Measurements from ENCODE around the gene ORM2. TPM values are rescaled to one million over a fixed set of nuclear protein-coding genes. Genes with fewer than 3 reads are reported as not detected.

ORM2 gene
- total and polyA plus RNA-seq, 2 of the 13 experiments (the other 11 are each of a cell fraction or from before 2014, with no cell fraction given), result 565 to 824 TPM

DNA sequence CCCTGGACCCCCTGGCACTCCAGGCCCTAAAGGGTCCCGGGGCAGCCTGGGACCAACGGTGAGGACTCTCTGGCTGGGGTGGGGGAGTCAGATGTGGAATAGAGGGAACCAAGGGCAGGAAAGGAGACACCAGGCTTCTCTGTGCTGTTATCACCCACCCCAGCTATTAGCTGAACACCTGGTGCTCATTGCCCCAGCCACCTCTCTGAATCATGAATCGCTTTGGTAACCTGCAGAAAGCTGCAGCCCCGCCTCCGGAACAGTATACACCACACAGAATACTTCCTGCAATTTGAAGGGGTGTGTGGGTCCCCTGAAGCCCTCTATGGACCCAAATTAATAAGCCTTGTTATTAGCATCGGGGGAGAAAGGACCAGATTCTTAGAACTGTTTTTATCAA lies 47.2 kb upstream of the ORM2 start:
- no TSS peak for BruUV-seq (replicated peaks)
- CTCF ChIA-PET (ENCODE audit: low intra/inter-chr PET ratio, low total read pairs), result no interaction called here
- no peak for DNase-seq (ENCODE audit: low spot score)
- TF ChIP-seq, protein P1, sequence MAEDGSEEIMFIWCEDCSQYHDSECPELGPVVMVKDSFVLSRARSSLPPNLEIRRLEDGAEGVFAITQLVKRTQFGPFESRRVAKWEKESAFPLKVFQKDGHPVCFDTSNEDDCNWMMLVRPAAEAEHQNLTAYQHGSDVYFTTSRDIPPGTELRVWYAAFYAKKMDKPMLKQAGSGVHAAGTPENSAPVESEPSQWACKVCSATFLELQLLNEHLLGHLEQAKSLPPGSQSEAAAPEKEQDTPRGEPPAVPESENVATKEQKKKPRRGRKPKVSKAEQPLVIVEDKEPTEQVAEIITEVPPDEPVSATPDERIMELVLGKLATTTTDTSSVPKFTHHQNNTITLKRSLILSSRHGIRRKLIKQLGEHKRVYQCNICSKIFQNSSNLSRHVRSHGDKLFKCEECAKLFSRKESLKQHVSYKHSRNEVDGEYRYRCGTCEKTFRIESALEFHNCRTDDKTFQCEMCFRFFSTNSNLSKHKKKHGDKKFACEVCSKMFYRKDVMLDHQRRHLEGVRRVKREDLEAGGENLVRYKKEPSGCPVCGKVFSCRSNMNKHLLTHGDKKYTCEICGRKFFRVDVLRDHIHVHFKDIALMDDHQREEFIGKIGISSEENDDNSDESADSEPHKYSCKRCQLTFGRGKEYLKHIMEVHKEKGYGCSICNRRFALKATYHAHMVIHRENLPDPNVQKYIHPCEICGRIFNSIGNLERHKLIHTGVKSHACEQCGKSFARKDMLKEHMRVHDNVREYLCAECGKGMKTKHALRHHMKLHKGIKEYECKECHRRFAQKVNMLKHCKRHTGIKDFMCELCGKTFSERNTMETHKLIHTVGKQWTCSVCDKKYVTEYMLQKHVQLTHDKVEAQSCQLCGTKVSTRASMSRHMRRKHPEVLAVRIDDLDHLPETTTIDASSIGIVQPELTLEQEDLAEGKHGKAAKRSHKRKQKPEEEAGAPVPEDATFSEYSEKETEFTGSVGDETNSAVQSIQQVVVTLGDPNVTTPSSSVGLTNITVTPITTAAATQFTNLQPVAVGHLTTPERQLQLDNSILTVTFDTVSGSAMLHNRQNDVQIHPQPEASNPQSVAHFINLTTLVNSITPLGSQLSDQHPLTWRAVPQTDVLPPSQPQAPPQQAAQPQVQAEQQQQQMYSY (CRISPR knock-in tag; IDR thresholded peaks at IDR 0.05), result no peak
- TF ChIP-seq, protein P2, sequence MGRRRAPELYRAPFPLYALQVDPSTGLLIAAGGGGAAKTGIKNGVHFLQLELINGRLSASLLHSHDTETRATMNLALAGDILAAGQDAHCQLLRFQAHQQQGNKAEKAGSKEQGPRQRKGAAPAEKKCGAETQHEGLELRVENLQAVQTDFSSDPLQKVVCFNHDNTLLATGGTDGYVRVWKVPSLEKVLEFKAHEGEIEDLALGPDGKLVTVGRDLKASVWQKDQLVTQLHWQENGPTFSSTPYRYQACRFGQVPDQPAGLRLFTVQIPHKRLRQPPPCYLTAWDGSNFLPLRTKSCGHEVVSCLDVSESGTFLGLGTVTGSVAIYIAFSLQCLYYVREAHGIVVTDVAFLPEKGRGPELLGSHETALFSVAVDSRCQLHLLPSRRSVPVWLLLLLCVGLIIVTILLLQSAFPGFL (CRISPR knock-in tag; IDR thresholded peaks at IDR 0.05), result no peak
- TF ChIP-seq KDM3A (CRISPR knock-in tag; IDR thresholded peaks at IDR 0.05; ENCODE audit: low read depth) (no peak), ZNF644 (CRISPR knock-in tag; IDR thresholded peaks at IDR 0.05; ENCODE audit: low read depth) (no peak), ZNF780A (CRISPR knock-in tag; IDR thresholded peaks at IDR 0.05) (no peak), ZNF782 (CRISPR knock-in tag; IDR thresholded peaks at IDR 0.05; ENCODE audit: borderline replicate concordance) (no peak), TSC22D2 (CRISPR knock-in tag; IDR thresholded peaks at IDR 0.05; ENCODE audit: borderline replicate concordance) (no peak), ZNF75D (CRISPR knock-in tag; IDR thresholded peaks at IDR 0.05; ENCODE audit: borderline replicate concordance) (no peak), MNT (IDR thresholded peaks at IDR 0.05) (no peak), SYNCRIP (IDR thresholded peaks at IDR 0.05; ENCODE audit: insufficient read depth, low read depth, low read length) (no peak)
- TF ChIP-seq, protein P3, sequence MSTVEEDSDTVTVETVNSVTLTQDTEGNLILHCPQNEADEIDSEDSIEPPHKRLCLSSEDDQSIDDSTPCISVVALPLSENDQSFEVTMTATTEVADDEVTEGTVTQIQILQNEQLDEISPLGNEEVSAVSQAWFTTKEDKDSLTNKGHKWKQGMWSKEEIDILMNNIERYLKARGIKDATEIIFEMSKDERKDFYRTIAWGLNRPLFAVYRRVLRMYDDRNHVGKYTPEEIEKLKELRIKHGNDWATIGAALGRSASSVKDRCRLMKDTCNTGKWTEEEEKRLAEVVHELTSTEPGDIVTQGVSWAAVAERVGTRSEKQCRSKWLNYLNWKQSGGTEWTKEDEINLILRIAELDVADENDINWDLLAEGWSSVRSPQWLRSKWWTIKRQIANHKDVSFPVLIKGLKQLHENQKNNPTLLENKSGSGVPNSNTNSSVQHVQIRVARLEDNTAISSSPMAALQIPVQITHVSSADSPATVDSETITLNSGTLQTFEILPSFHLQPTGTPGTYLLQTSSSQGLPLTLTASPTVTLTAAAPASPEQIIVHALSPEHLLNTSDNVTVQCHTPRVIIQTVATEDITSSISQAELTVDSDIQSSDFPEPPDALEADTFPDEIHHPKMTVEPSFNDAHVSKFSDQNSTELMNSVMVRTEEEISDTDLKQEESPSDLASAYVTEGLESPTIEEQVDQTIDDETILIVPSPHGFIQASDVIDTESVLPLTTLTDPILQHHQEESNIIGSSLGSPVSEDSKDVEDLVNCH (CRISPR knock-in tag; IDR thresholded peaks at IDR 0.05), result no peak
- TF ChIP-seq, protein P4, sequence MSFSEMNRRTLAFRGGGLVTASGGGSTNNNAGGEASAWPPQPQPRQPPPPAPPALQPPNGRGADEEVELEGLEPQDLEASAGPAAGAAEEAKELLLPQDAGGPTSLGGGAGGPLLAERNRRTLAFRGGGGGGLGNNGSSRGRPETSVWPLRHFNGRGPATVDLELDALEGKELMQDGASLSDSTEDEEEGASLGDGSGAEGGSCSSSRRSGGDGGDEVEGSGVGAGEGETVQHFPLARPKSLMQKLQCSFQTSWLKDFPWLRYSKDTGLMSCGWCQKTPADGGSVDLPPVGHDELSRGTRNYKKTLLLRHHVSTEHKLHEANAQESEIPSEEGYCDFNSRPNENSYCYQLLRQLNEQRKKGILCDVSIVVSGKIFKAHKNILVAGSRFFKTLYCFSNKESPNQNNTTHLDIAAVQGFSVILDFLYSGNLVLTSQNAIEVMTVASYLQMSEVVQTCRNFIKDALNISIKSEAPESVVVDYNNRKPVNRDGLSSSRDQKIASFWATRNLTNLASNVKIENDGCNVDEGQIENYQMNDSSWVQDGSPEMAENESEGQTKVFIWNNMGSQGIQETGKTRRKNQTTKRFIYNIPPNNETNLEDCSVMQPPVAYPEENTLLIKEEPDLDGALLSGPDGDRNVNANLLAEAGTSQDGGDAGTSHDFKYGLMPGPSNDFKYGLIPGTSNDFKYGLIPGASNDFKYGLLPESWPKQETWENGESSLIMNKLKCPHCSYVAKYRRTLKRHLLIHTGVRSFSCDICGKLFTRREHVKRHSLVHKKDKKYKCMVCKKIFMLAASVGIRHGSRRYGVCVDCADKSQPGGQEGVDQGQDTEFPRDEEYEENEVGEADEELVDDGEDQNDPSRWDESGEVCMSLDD (CRISPR knock-in tag; IDR thresholded peaks at IDR 0.05; ENCODE audit: borderline replicate concordance), result no peak

More for the DNA sequence above, 47.2 kb upstream of the ORM2 start:
- H3K9ac ChIP-seq (ENCODE audit: insufficient read depth, low read depth, low read length), result no peak overlapping the region
- in situ Hi-C loops (cut with HindIII; ENCODE audit: extremely low pct_ligation_motif_present, low pct_unique_long_range_greater_than_20kb), result no loop called here
- no peaks in the 10 kb centered on the region for H3K27me3 ChIP-seq (ENCODE audit: control insufficient read depth in 1 of 2, insufficient read depth in 2 of 2, low read length in 2 of 2)
- no peak overlapping the region for H2AFZ ChIP-seq (ENCODE audit: low read length)
- no peaks in the 10 kb centered on the region for H3K4me1 ChIP-seq (ENCODE audit: insufficient read depth, low read length)
- POLR2A ChIA-PET, result no interaction called here
- no peak overlapping the region for H3K4me2 ChIP-seq (ENCODE audit: low read depth, low read length)
- 100% methylated on average over 3 of the region's 6 CpGs for WGBS (ENCODE audit: low lambda C conversion rate)
- no peak overlapping the region for H3K4me3 ChIP-seq (replicated peaks in 1 of 3; ENCODE audit: insufficient read depth in 1 of 3, low read depth in 2 of 3, low read length in 3 of 3)
- H3K79me2 ChIP-seq (ENCODE audit: insufficient read depth, low read length), result no peaks in the 10 kb centered on the region
- no peak overlapping the region for H3K27ac ChIP-seq (ENCODE audit: extremely low read length, insufficient read depth, low read length)
- H3K36me3 ChIP-seq (replicated peaks in 1 of 2; ENCODE audit: control insufficient read depth in 1 of 2, insufficient read depth in 2 of 2, low read length in 2 of 2), result peaks cover 46 to 82% of the 10 kb centered on the region in 2 experiments
- FAIRE-seq (no peak), ATAC-seq (no peak)
- intact Hi-C loops (cut with micrococcal nuclease; ENCODE audit: unreplicated experiment), result no loop called here
- no peaks in the 10 kb centered on the region for H4K20me1 ChIP-seq (ENCODE audit: insufficient read depth, low read length)
- no peaks in the 10 kb centered on the region for H3K9me3 ChIP-seq (ENCODE audit: low read length)

Measured in HepG2 (cell line).